Stomach (tissue), 4 donors: ENCODE results near the gene SELENBP1.

Source experiments
- POLR2AphosphoS5 ChIP-seq, 3 donors: sonication (generic); formaldehyde crosslinking; IDR thresholded peaks; one replicate each; pipeline ENCODE4 v1.6.1; 2016; ENCODE audit warnings: antibody characterized with exemption in 3 of 3
- TF ChIP-seq, protein P1 (sequence below), 7 experiments: fragments of 450-650 bp in 4 of 7; fragments of 200-600 bp in 3 of 7; sonication (generic) in 3 of 7; IDR thresholded peaks; one replicate each; pipeline ENCODE4 v1.5.1; 2016 to 2019; ENCODE audit warnings: antibody characterized with exemption in 7 of 7, control low read depth in 2 of 7, mild to moderate bottlenecking in 1 of 7

DNA sequence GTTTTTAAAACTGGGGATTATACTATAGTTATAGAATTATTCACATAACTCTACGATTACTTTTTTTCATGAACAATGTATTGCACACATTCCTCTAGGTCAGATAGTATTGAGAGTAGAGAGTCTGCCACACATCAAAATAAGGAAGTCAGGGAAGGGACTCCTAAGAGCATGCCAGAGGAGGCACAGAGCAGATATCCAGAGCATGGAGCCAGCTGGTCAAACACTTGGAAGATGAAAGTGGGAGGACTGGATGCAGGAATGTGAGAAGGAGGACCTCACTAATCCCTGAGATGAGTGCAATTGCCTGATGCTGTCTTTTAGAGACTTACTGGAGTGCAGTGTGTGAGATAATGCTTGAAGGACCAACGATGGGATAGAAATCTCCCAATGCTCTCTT lies 15.8 kb downstream of the SELENBP1 start:
- TF ChIP-seq, protein P1, sequence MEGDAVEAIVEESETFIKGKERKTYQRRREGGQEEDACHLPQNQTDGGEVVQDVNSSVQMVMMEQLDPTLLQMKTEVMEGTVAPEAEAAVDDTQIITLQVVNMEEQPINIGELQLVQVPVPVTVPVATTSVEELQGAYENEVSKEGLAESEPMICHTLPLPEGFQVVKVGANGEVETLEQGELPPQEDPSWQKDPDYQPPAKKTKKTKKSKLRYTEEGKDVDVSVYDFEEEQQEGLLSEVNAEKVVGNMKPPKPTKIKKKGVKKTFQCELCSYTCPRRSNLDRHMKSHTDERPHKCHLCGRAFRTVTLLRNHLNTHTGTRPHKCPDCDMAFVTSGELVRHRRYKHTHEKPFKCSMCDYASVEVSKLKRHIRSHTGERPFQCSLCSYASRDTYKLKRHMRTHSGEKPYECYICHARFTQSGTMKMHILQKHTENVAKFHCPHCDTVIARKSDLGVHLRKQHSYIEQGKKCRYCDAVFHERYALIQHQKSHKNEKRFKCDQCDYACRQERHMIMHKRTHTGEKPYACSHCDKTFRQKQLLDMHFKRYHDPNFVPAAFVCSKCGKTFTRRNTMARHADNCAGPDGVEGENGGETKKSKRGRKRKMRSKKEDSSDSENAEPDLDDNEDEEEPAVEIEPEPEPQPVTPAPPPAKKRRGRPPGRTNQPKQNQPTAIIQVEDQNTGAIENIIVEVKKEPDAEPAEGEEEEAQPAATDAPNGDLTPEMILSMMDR (IDR thresholded peaks at IDR 0.05), result no peak
- no peak for TF ChIP-seq POLR2AphosphoS5 (IDR thresholded peaks at IDR 0.05)
